WI38 (cell line): Measurements from ENCODE around the gene CAPZB.

Experiments used
- H3K4me3 ChIP-seq: 2 replicates; pipeline ENCODE4 v1.5.1; 2011; ENCODE audit warnings: low read depth, mild to moderate bottlenecking, control low read depth, low read length
- CTCF ChIP-seq: IDR thresholded peaks from 2 replicates; pipeline ENCODE4 v1.5.1; 2012; ENCODE audit warnings: low read depth, mild to moderate bottlenecking, control low read depth, low read length

CAPZB gene

GRCh38 chr1:19294638-19295037 lies 190.7 kb downstream of the CAPZB start:
- TF ChIP-seq CTCF, result no peak
- H3K4me3 ChIP-seq, result no peak overlapping the region

- no peak overlapping the region for H3K4me3 ChIP-seq
- no peak for TF ChIP-seq CTCF
These were observed 196.1 kb downstream of the CAPZB start for GRCh38 chr1:19289244-19289643.
